ENCODE results near the gene ZNRF2.

DNA sequence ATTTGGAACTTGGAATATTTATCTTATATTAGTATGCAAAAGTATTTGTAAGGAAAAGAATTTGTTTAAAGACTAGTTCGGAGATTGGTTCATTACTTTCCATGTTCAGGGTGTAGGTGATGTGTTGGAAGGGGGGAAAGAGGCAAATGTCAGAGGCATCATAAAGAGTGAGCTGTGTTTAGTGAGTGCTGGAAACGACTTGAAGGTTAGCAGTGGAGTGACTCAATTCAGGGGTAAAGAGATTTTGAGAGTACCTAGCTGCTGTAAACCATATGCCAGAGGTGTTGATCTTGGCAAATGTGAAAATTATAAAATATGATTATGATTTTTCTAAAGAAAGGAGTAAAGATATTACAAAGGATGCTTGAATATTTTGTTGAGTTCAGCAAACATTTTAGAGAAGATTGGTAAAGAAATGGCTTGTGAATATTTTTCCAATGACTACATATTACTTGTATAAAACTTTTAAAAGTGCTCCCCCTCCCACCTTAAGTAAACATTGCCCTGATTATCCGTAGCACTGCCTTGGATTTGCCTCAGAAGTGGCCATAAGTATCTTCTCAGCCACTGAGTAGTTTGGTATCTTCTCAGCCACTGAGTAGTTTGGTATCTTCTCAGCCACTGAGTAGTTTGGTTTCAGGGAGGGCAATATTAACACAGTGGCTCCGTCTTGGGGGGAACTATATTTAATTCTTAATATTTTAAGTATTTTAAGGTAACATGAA is 51.5 kb downstream of the ZNRF2 start:
- TF ChIP-seq EZH2 (optimal IDR thresholded peaks at IDR 0.05; ENCODE audit: low read depth, low read length): no peak
- TF ChIP-seq, protein P1, sequence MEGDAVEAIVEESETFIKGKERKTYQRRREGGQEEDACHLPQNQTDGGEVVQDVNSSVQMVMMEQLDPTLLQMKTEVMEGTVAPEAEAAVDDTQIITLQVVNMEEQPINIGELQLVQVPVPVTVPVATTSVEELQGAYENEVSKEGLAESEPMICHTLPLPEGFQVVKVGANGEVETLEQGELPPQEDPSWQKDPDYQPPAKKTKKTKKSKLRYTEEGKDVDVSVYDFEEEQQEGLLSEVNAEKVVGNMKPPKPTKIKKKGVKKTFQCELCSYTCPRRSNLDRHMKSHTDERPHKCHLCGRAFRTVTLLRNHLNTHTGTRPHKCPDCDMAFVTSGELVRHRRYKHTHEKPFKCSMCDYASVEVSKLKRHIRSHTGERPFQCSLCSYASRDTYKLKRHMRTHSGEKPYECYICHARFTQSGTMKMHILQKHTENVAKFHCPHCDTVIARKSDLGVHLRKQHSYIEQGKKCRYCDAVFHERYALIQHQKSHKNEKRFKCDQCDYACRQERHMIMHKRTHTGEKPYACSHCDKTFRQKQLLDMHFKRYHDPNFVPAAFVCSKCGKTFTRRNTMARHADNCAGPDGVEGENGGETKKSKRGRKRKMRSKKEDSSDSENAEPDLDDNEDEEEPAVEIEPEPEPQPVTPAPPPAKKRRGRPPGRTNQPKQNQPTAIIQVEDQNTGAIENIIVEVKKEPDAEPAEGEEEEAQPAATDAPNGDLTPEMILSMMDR (IDR thresholded peaks at IDR 0.05; ENCODE audit: low read length): no peak
